A549 (cell line): Measurements from ENCODE around the gene KIF18A. TPM values are rescaled to one million over a fixed set of nuclear protein-coding genes. Genes with fewer than 3 reads are reported as not detected.

ENCODE experiments used
- ATAC-seq, 2 experiments: fragments of 200-7000 bp in 1 of 2; fragments of >200 bp in 1 of 2; cut with Nextera tagmentation in 1 of 2; cut with Tn5 transposase in 1 of 2; 3 replicates each; pipeline versions ENCODE4 v1.8.0 to v1.9.1; 2018 to 2020; ENCODE audit warnings: mild to moderate bottlenecking in 1 of 2, moderate library complexity in 1 of 2
- CTCF ChIA-PET: fragments of 300-600 bp; sonication (Branson Sonifier 250); formaldehyde crosslinking; extraction: SDS; loops from one replicate; lab custom pipeline; 2021; ENCODE audit warnings: antibody characterized with exemption, inconsistent platforms; lab: Yijun Ruan, JAX
- POLR2A ChIA-PET: fragments of 350-600 bp; formaldehyde crosslinking; extraction: SDS; loops from one replicate; lab custom pipeline; 2021; ENCODE audit warnings: antibody characterized with exemption, inconsistent platforms; lab: Yijun Ruan, JAX
- DNase-seq, 2 experiments: peaks; one replicate each; pipeline versions ENCODE4 v3.0.0 to v3.0.0-alpha.2; 2011 to 2016; ENCODE audit warnings: low read depth in 1 of 2, low spot score in 1 of 2
- FAIRE-seq: peaks from 2 replicates; lab custom pipeline; 2011; peaks lifted over from hg19 to GRCh38; lab: Jason Lieb, UNC
- H3K27ac ChIP-seq, 2 experiments: fragments of >200 bp; sonication (Bioruptor Twin); formaldehyde crosslinking; 3 replicates each; pipeline ENCODE4 v1.5.1; 2016 to 2017
- H3K4me1 ChIP-seq: fragments of >200 bp; sonication (Bioruptor Twin); formaldehyde crosslinking; 3 replicates; pipeline ENCODE4 v1.6.1; 2016
- H3K4me2 ChIP-seq: fragments of >200 bp; sonication (Bioruptor Twin); formaldehyde crosslinking; 3 replicates; pipeline ENCODE4 v1.6.1; 2016
- H3K4me3 ChIP-seq: fragments of >200 bp; sonication (Bioruptor Twin); formaldehyde crosslinking; 3 replicates; pipeline ENCODE4 v1.5.1; 2016
- H3K9me3 ChIP-seq: fragments of >200 bp; sonication (Bioruptor Twin); formaldehyde crosslinking; 3 replicates; pipeline ENCODE4 v1.6.1; 2016
- BHLHE40 ChIP-seq: IDR thresholded peaks from 2 replicates; pipeline ENCODE4 v1.6.1; 2012; ENCODE audit warnings: low read depth, low read length, inconsistent platforms
- CBX2 ChIP-seq: fragments of 200-600 bp; sonication (generic); IDR thresholded peaks from 2 replicates; pipeline ENCODE4 v1.6.1; 2016; ENCODE audit warnings: low read depth, mild to moderate bottlenecking, borderline replicate concordance
- CBX8 ChIP-seq: fragments of 200-600 bp; sonication (generic); IDR thresholded peaks from 2 replicates; pipeline ENCODE4 v1.6.1; 2016
- CEBPB ChIP-seq, 2 experiments: fragments of >200 bp in 1 of 2; sonication (Bioruptor Twin) in 1 of 2; formaldehyde crosslinking in 1 of 2; IDR thresholded peaks; 2 replicates each; pipeline ENCODE4 v1.6.1; 2012 to 2016
- CHD4 ChIP-seq: fragments of 200-600 bp; sonication (generic); IDR thresholded peaks from 2 replicates; pipeline ENCODE4 v1.6.1; 2016; ENCODE audit warnings: antibody characterized with exemption, mild to moderate bottlenecking, borderline replicate concordance
- EHF ChIP-seq: fragments of 250-450 bp; sonication (Bioruptor Pico); IDR thresholded peaks from 2 replicates; pipeline ENCODE4 v1.5.0; 2020; ENCODE audit warnings: mild to moderate bottlenecking
- EP300 ChIP-seq, 2 experiments: fragments of >200 bp; sonication (Bioruptor Twin); formaldehyde crosslinking; IDR thresholded peaks; 2 replicates in 1 of 2; 3 replicates in 1 of 2; pipeline ENCODE4 v1.6.1; 2016 to 2017
- FOSB ChIP-seq: fragments of 250-450 bp; sonication (Bioruptor Pico); IDR thresholded peaks from 2 replicates; pipeline ENCODE4 v1.5.0; 2020; ENCODE audit warnings: mild to moderate bottlenecking, moderate library complexity
- FOSL2 ChIP-seq, 2 experiments: fragments of 450-650 bp in 1 of 2; fragments of >200 bp in 1 of 2; sonication (Bioruptor Twin) in 1 of 2; formaldehyde crosslinking; IDR thresholded peaks; 2 replicates each; pipeline versions ENCODE4 v1.5.0 to v1.6.1; 2016 to 2020; ENCODE audit warnings: mild to moderate bottlenecking in 1 of 2, moderate library complexity in 1 of 2
- HEYL ChIP-seq: fragments of 250-450 bp; sonication (Bioruptor Pico); IDR thresholded peaks from 2 replicates; pipeline ENCODE4 v1.8.0; 2021; ENCODE audit warnings: mild to moderate bottlenecking, moderate library complexity
- HMGXB4 ChIP-seq: fragments of 250-450 bp; sonication (Bioruptor Pico); IDR thresholded peaks from 2 replicates; pipeline ENCODE4 v1.5.0; 2021; ENCODE audit warnings: mild to moderate bottlenecking, moderate library complexity, borderline replicate concordance
- HOXB13 ChIP-seq: fragments of 250-450 bp; sonication (Bioruptor Pico); IDR thresholded peaks from 2 replicates; pipeline ENCODE4 v1.5.0; 2020; ENCODE audit warnings: low read depth, mild to moderate bottlenecking, moderate library complexity
- JUN ChIP-seq, 2 experiments: fragments of >200 bp; sonication (Bioruptor Twin); formaldehyde crosslinking; IDR thresholded peaks; 2 replicates in 1 of 2; 3 replicates in 1 of 2; pipeline ENCODE4 v1.6.1; 2016 to 2017
- JUNB ChIP-seq: fragments of >200 bp; sonication (Bioruptor Twin); formaldehyde crosslinking; IDR thresholded peaks from 2 replicates; pipeline ENCODE4 v1.6.1; 2016
- KDM5A ChIP-seq: fragments of 200-600 bp; sonication (generic); IDR thresholded peaks from 2 replicates; pipeline ENCODE4 v1.6.1; 2016; ENCODE audit warnings: antibody characterized with exemption, mild to moderate bottlenecking
- MAX ChIP-seq: IDR thresholded peaks from 2 replicates; pipeline ENCODE4 v1.6.1; 2012
- MAZ ChIP-seq: fragments of 150-350 bp; IDR thresholded peaks from 2 replicates; pipeline ENCODE4 v1.6.1; 2014; ENCODE audit warnings: antibody characterized with exemption, low read depth, low read length, borderline replicate concordance
- NR3C1 ChIP-seq: fragments of >200 bp; sonication (Bioruptor Twin); formaldehyde crosslinking; IDR thresholded peaks from 3 replicates; pipeline ENCODE4 v1.6.1; 2017
- PHF8 ChIP-seq: fragments of 200-600 bp; sonication (generic); IDR thresholded peaks from 2 replicates; pipeline ENCODE4 v1.6.1; 2016; ENCODE audit warnings: low read depth, mild to moderate bottlenecking, antibody characterized with exemption, moderate library complexity, borderline replicate concordance
- POLR2AphosphoS2 ChIP-seq: conservative IDR thresholded peaks from 2 replicates; pipeline ENCODE4 v1.6.1; 2012; ENCODE audit warnings: low read length, improper control_type of control experiment, inconsistent platforms
- RAD21 ChIP-seq, 2 experiments: fragments of >200 bp in 1 of 2; sonication (Bioruptor Twin) in 1 of 2; formaldehyde crosslinking in 1 of 2; IDR thresholded peaks in 1 of 2; conservative IDR thresholded peaks in 1 of 2; 2 replicates in 1 of 2; 3 replicates in 1 of 2; pipeline ENCODE4 v1.6.1; 2012 to 2018; ENCODE audit warnings: inconsistent platforms in 1 of 2
- RCOR1 ChIP-seq: fragments of 150-350 bp; IDR thresholded peaks from 2 replicates; pipeline ENCODE4 v1.6.1; 2014; ENCODE audit warnings: antibody characterized with exemption, low read length, low read depth
- RFX5 ChIP-seq: fragments of 450-650 bp; IDR thresholded peaks from 2 replicates; pipeline ENCODE4 v1.7.1; 2014; ENCODE audit warnings: antibody characterized with exemption, mild to moderate bottlenecking, moderate library complexity
- SMC3 ChIP-seq: fragments of >200 bp; sonication (Bioruptor Twin); formaldehyde crosslinking; IDR thresholded peaks from 3 replicates; pipeline ENCODE4 v1.6.1; 2018; ENCODE audit warnings: inconsistent platforms
- ZFP36 ChIP-seq: fragments of 450-650 bp; IDR thresholded peaks from 2 replicates; pipeline ENCODE4 v1.6.1; 2014; ENCODE audit warnings: borderline replicate concordance; ENCODE audit not compliant: partially characterized antibody
- ZNF302 ChIP-seq: fragments of 250-450 bp; sonication (Bioruptor Pico); IDR thresholded peaks from 2 replicates; pipeline ENCODE4 v1.9.0; 2021; ENCODE audit warnings: inconsistent platforms, mild to moderate bottlenecking, moderate library complexity
- ZSCAN20 ChIP-seq: fragments of 250-450 bp; sonication (Bioruptor Pico); IDR thresholded peaks from 2 replicates; pipeline ENCODE4 v1.8.0; 2022; ENCODE audit warnings: mild to moderate bottlenecking, moderate library complexity
- WGBS: methylation state at CpG from one replicate; pipeline ENCODE4 v1.1.6; 2017; ENCODE audit errors: missing lambda C conversion rate; 5-methylcytosine and 5-hydroxymethylcytosine counted together
- polyA plus RNA-seq, 4 experiments: library from polyadenylated mRNA; depleted of rRNA in 3 of 4; stranded (reverse); fragments of >200 nt; fragmentation: RNase III in 1 of 4; extraction: RNeasy Plus Mini Kit Qiagen cat#74134 plus additional on column Dnase treatment in 1 of 4; gene quantifications; 2 replicates in 3 of 4; 3 replicates in 1 of 4; pipeline ENCODE4 v1.2.3, GENCODE V29; 2011 to 2017
- TF ChIP-seq, protein P1 (sequence below): IDR thresholded peaks from 2 replicates; pipeline ENCODE4 v1.6.1; 2012; ENCODE audit warnings: low read depth, borderline replicate concordance

Gene KIF18A
- polyA plus RNA-seq, 2 of the 4 experiments (the other 2 are of a cell fraction) = 24.8 to 47.2 TPM

DNA sequence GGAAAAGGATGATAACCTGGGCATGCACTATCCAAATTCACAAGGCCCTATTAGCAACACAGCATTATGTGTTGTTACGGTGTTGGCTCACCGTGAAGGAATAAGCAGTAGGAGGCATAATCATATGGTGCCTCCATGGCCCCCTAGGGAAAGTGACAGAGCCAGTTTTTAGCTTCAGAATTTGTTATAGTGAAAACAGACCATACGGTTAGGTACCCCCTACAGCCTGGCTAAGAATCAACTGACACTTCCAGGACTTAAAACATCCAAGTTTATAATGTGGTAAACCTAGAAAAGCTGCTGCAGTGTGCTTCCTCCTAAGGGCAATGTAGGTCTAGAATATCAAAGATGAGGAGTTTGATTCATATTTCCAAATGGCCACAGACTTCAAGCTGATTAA, 30.4 kb downstream of the KIF18A start:
- FAIRE-seq (no peak), DNase-seq (no peak), ATAC-seq (no peak)
- Histone ChIP-seq H3K27ac (peak overlapping the region in 1 of 2 experiments; percentile 17; a peak in 1 of 6 replicates), H3K9me3 (no peaks in the 10 kb centered on the region), H3K4me2 (no peak overlapping the region), H3K4me1 (peaks cover 7% of the 10 kb centered on the region; the same call in 2 of the 3 replicates), H3K4me3 (no peak overlapping the region)
- ChIA-PET CTCF (interaction anchor here (1.4 kb wide), 2 partner anchors 359 to 379 kb away, joined by 3 to 4 read pairs; no protein-coding TSS in a partner anchor), POLR2A (no interaction called here)
- 80% methylated on average over 3 of the region's 3 CpGs for WGBS
- TF ChIP-seq HEYL (CRISPR knock-in tag) (no peak), BHLHE40 (no peak)

DNA sequence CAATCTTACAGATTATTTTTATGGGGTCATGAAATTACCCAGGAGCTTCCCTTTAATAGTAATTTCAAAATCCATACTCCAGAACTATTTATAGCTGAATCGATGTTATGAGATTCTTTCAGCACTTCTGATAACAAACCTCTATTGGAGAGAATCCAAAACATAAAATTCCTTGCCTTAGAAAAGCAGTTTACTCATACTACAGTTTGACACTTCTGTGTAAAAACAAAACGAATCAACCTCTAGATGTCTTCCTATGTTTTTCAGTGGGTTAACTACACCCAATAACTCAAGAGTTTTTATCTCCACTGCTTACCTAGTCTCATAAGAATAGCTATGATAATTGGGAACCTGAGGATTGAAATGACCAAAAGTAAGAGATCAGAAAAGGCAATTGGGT, 35.6 kb downstream of the KIF18A start:
- ChIA-PET POLR2A (interaction anchor here (0.6 to 0.9 kb wide), 2 partner anchors 17 to 18 kb away, joined by 3 to 4 read pairs; no protein-coding TSS in a partner anchor), CTCF (interaction anchor here (0.5 to 1.3 kb wide), 2 partner anchors 18 kb away, joined by 3 to 4 read pairs; no protein-coding TSS in a partner anchor)
- H3K4me2 ChIP-seq = peak overlapping the region; percentile 14; the same call in 1 of the 3 replicates
- TF ChIP-seq EHF (CRISPR knock-in tag) (no peak), MAX (no peak), ZFP36 (no peak), CEBPB (IDR thresholded peaks at IDR 0.05) (no peak), NR3C1 (no peak), HOXB13 (CRISPR knock-in tag) (no peak), SMC3 (no peak), MAZ (no peak), POLR2AphosphoS2 (no peak), FOSL2 (IDR thresholded peaks at IDR 0.05) (no peak), FOSL2 (CRISPR knock-in tag; IDR thresholded peaks at IDR 0.05) (no peak)
- 51% methylated on average over 2 of the region's 2 CpGs for WGBS
- H3K9me3 ChIP-seq = no peaks in the 10 kb centered on the region
- no peak for ATAC-seq
- peaks cover 12% of the 10 kb centered on the region; the same call in 2 of the 3 replicates for H3K4me1 ChIP-seq
- DNase-seq = no peak
- H3K4me3 ChIP-seq = no peak overlapping the region
- no peak for FAIRE-seq
- no peak overlapping the region for H3K27ac ChIP-seq

DNA sequence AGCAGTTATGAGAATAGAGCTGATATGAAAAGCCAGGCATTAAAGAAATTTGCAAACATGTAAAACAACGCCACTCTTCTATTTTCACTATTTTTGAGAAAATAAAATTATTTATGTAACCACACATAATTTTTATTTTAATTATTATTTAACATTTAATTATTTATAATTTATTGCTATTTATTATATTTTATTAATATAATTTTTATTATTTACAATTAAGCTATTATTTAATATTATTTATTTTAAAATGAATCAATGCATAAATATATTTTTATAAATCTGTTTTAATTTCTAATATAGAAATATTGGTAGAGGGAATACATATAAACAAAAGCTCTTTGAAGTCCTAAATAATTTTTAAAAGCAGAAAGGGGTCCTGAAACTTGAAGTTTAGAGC, 36.7 kb downstream of the KIF18A start:
- Histone ChIP-seq H3K4me2 (no peak overlapping the region), H3K27ac (no peak overlapping the region), H3K4me3 (no peak overlapping the region), H3K9me3 (no peaks in the 10 kb centered on the region), H3K4me1 (peaks cover 12% of the 10 kb centered on the region; the same call in 2 of the 3 replicates)
- ATAC-seq (no peak), DNase-seq (no peak), FAIRE-seq (no peak)
- 86% methylated on average over 1 of the region's 1 CpG for WGBS
- ChIA-PET CTCF (interaction anchor here (1.3 kb wide), 1 partner anchor 19 kb away, joined by 3 read pairs; no protein-coding TSS in a partner anchor), POLR2A (no interaction called here)
- TF ChIP-seq EP300 (IDR thresholded peaks at IDR 0.05) = no peak
- no peak for TF ChIP-seq CHD4
- no peak for TF ChIP-seq JUNB
- TF ChIP-seq RAD21 (conservative IDR thresholded peaks at IDR 0.05 in 1 of 2, IDR thresholded peaks at IDR 0.05 in 1 of 2) = no peak
- no peak for TF ChIP-seq PHF8
- TF ChIP-seq HOXB13 (CRISPR knock-in tag) = no peak
- TF ChIP-seq ZFP36 = no peak
- no peak for TF ChIP-seq ZSCAN20 (CRISPR knock-in tag)
- TF ChIP-seq, protein P1, sequence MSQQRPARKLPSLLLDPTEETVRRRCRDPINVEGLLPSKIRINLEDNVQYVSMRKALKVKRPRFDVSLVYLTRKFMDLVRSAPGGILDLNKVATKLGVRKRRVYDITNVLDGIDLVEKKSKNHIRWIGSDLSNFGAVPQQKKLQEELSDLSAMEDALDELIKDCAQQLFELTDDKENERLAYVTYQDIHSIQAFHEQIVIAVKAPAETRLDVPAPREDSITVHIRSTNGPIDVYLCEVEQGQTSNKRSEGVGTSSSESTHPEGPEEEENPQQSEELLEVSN = no peak
- no peak for TF ChIP-seq CBX8
- TF ChIP-seq, all 56 proteins: peak for 0

DNA sequence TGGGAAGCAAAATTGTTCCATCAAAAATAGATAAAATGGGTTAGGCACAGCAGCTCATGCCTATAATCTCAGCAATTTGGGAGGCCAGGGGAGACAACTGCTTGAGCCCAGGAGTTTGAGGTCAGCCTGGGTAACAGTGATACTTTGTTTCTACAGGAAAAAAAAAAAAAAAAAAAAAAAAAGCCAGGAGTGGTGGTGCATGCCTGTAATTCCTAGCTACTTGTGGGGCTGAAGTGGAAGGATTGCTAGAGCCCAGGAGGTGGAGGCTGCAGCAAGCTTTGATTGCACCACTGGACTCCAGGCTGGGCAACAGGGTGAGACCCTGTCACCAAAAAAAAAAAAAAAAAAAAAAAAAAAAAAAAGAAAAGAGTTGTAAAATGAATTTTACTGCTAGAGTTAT, 49.6 kb downstream of the KIF18A start:
- peak in 1 of 2 experiments; percentile 68; a peak in 3 of 6 replicates for ATAC-seq

More for the DNA sequence above, 49.6 kb downstream of the KIF18A start:
- CTCF ChIA-PET = interaction anchor here (0.6 to 1.4 kb wide), 3 partner anchors 49 to 248 kb away, joined by 3 read pairs; partner anchors contain the start of gene KIF18A
- no peak overlapping the region for H3K27ac ChIP-seq
- TF ChIP-seq PHF8 (no peak), FOSB (no peak), MAX (no peak), ZFP36 (no peak), HMGXB4 (CRISPR knock-in tag) (no peak), HOXB13 (CRISPR knock-in tag) (no peak), KDM5A (no peak), CBX2 (no peak), ZNF302 (CRISPR knock-in tag) (no peak), RFX5 (no peak), RCOR1 (no peak), JUN (IDR thresholded peaks at IDR 0.05) (no peak)
- H3K4me2 ChIP-seq = no peak overlapping the region
- H3K4me3 ChIP-seq = no peak overlapping the region
- H3K4me1 ChIP-seq = peaks cover 16% of the 10 kb centered on the region; the same call in 2 of the 3 replicates
- FAIRE-seq = no peak
- DNase-seq = peak in 1 of 2 experiments; percentile 47
- H3K9me3 ChIP-seq = no peaks in the 10 kb centered on the region
- POLR2A ChIA-PET = interaction anchor here (0.6 kb wide), 1 partner anchor 27 kb away, joined by 3 read pairs; no protein-coding TSS in a partner anchor
